Epithelial cell of esophagus (primary cell): Measurements from ENCODE around the gene PPP1R15B.

ENCODE experiments used
- DNase-seq: peaks from one replicate; pipeline ENCODE4 v3.0.0; 2010; ENCODE audit warnings: low read depth
- H3K4me3 ChIP-seq: 2 replicates; pipeline ENCODE4 v1.5.1; 2011; ENCODE audit warnings: mild to moderate bottlenecking, low read length, control low read depth
- CTCF ChIP-seq: IDR thresholded peaks from 2 replicates; pipeline ENCODE4 v1.5.1; 2011; ENCODE audit warnings: low read depth, mild to moderate bottlenecking, low read length, control low read depth, inconsistent platforms; ENCODE audit not compliant: insufficient read depth; ENCODE audit errors: missing control alignments

PPP1R15B gene

GRCh38 chr1:204455063-204455830 is 43.6 kb upstream of the PPP1R15B start:
- TF ChIP-seq CTCF, result no peak
- no peak for DNase-seq
- H3K4me3 ChIP-seq, result no peak overlapping the region

- no peak for DNase-seq
These were observed 42.9 kb upstream of the PPP1R15B start for GRCh38 chr1:204454476-204454875.

GRCh38 chr1:204453141-204453772 is 41.6 kb upstream of the PPP1R15B start:
- no peak for TF ChIP-seq CTCF
- no peak overlapping the region for H3K4me3 ChIP-seq
- no peak for DNase-seq

More at GRCh38 chr1:204454476-204454875, 42.9 kb upstream of the PPP1R15B start:
- no peak for TF ChIP-seq CTCF
- no peak overlapping the region for H3K4me3 ChIP-seq

- no peak for DNase-seq
- TF ChIP-seq CTCF, result no peak
These were observed 39.9 kb upstream of the PPP1R15B start for GRCh38 chr1:204451352-204452124.

GRCh38 chr1:204450461-204451257 is 39.0 kb upstream of the PPP1R15B start:
- peak; percentile 63 for DNase-seq
- no peak for TF ChIP-seq CTCF
- H3K4me3 ChIP-seq, result no peak overlapping the region

More at GRCh38 chr1:204451352-204452124, 39.9 kb upstream of the PPP1R15B start:
- no peak overlapping the region for H3K4me3 ChIP-seq

GRCh38 chr1:204449678-204450280 is 38.2 kb upstream of the PPP1R15B start:
- no peak for DNase-seq
- no peak for TF ChIP-seq CTCF
- H3K4me3 ChIP-seq, result no peak overlapping the region
